ENCODE data around the gene CCNY. TPM values are rescaled to one million over a fixed set of nuclear protein-coding genes. Genes with fewer than 3 reads are reported as not detected.

The CCNY gene
- total RNA-seq, 1 experiment from 2014 or later = 59.1 TPM

GRCh38 chr10:35437829-35438228 lies 101.5 kb downstream of the CCNY start:
- CTCF ChIA-PET = interaction anchor here (0.6 kb wide), 1 partner anchor 27 kb away, joined by 4 read pairs; no protein-coding TSS in a partner anchor
- intact Hi-C loops (cut with micrococcal nuclease; ENCODE audit: unreplicated experiment) = no loop called here
- no TSS peak for BruUV-seq (replicated peaks)

GRCh38 chr10:35438718-35439571 lies 102.6 kb downstream of the CCNY start:
- H3K27ac Mint-ChIP-seq (ENCODE audit: unreplicated experiment) = no peak overlapping the region
- H3K36me3 Mint-ChIP-seq (ENCODE audit: insufficient read depth, unreplicated experiment) = no peaks in the 10 kb centered on the region
- peaks cover 4% of the 10 kb centered on the region for H3K9me3 Mint-ChIP-seq (ENCODE audit: low read depth, unreplicated experiment)
- no peak overlapping the region for H3K4me3 Mint-ChIP-seq (ENCODE audit: low read depth, unreplicated experiment)
- peaks cover 11% of the 10 kb centered on the region for H3K4me1 Mint-ChIP-seq (ENCODE audit: low read depth, unreplicated experiment)
- no TSS peak for BruUV-seq (replicated peaks)
- intact Hi-C loops (cut with micrococcal nuclease; ENCODE audit: unreplicated experiment) = no loop called here
- H3K27me3 Mint-ChIP-seq (ENCODE audit: unreplicated experiment) = no peaks in the 10 kb centered on the region
- no peak for TF ChIP-seq CTCF (IDR thresholded peaks at IDR 0.05; ENCODE audit: unreplicated experiment)
- no peak for DNase-seq
- CTCF ChIA-PET = interaction anchor here (0.6 to 0.9 kb wide), 2 partner anchors 18 to 28 kb away, joined by 4 read pairs; no protein-coding TSS in a partner anchor

More at GRCh38 chr10:35437829-35438228, 101.5 kb downstream of the CCNY start:
- TF ChIP-seq CTCF (IDR thresholded peaks at IDR 0.05; ENCODE audit: unreplicated experiment) = no peak
- H3K9me3 Mint-ChIP-seq (ENCODE audit: low read depth, unreplicated experiment) = peaks cover 4% of the 10 kb centered on the region
- no peaks in the 10 kb centered on the region for H3K36me3 Mint-ChIP-seq (ENCODE audit: insufficient read depth, unreplicated experiment)
- no peaks in the 10 kb centered on the region for H3K27me3 Mint-ChIP-seq (ENCODE audit: unreplicated experiment)
- no peak overlapping the region for H3K4me3 Mint-ChIP-seq (ENCODE audit: low read depth, unreplicated experiment)
- DNase-seq = no peak
- no peak overlapping the region for H3K27ac Mint-ChIP-seq (ENCODE audit: unreplicated experiment)
- peaks cover 15% of the 10 kb centered on the region for H3K4me1 Mint-ChIP-seq (ENCODE audit: low read depth, unreplicated experiment)

- intact Hi-C loops (cut with micrococcal nuclease; ENCODE audit: unreplicated experiment) = no loop called here
- Mint-ChIP-seq H3K9me3 (ENCODE audit: low read depth, unreplicated experiment) (peaks cover 10% of the 10 kb centered on the region), H3K27me3 (ENCODE audit: unreplicated experiment) (no peaks in the 10 kb centered on the region), H3K4me3 (ENCODE audit: low read depth, unreplicated experiment) (no peak overlapping the region), H3K36me3 (ENCODE audit: insufficient read depth, unreplicated experiment) (peaks cover 4% of the 10 kb centered on the region), H3K4me1 (ENCODE audit: low read depth, unreplicated experiment) (peaks cover 13% of the 10 kb centered on the region), H3K27ac (ENCODE audit: unreplicated experiment) (no peak overlapping the region)
- DNase-seq = no peak
- no peak for TF ChIP-seq CTCF (IDR thresholded peaks at IDR 0.05; ENCODE audit: unreplicated experiment)
- no TSS peak for BruUV-seq (replicated peaks)
- CTCF ChIA-PET = no interaction called here
Observed at GRCh38 chr10:35440016-35440415, 103.7 kb downstream of the CCNY start.

- CTCF ChIA-PET = no interaction called here
- DNase-seq = no peak
- no TSS peak for BruUV-seq (replicated peaks)
- Mint-ChIP-seq H3K36me3 (ENCODE audit: insufficient read depth, unreplicated experiment) (peaks cover 6% of the 10 kb centered on the region), H3K4me1 (ENCODE audit: low read depth, unreplicated experiment) (peaks cover 9% of the 10 kb centered on the region), H3K9me3 (ENCODE audit: low read depth, unreplicated experiment) (peaks cover 14% of the 10 kb centered on the region), H3K27me3 (ENCODE audit: unreplicated experiment) (no peaks in the 10 kb centered on the region), H3K4me3 (ENCODE audit: low read depth, unreplicated experiment) (no peak overlapping the region), H3K27ac (ENCODE audit: unreplicated experiment) (no peak overlapping the region)
- intact Hi-C loops (cut with micrococcal nuclease; ENCODE audit: unreplicated experiment) = no loop called here
- no peak for TF ChIP-seq CTCF (IDR thresholded peaks at IDR 0.05; ENCODE audit: unreplicated experiment)
Observed at GRCh38 chr10:35442028-35442427, 105.7 kb downstream of the CCNY start.

Data from Calu3 (cell line).